Hepatocyte (in vitro differentiated cells): ENCODE measurements around the gene ZSCAN12.

Source experiments
- EZH2phosphoT487 ChIP-seq: fragments of 200-600 bp; sonication (generic); IDR thresholded peaks from one replicate; pipeline ENCODE4 v1.6.1; 2018; ENCODE audit warnings: antibody characterized with exemption, mild to moderate bottlenecking, low read depth, moderate library complexity; ENCODE audit not compliant: unreplicated experiment, severe bottlenecking
- TF ChIP-seq, protein P1 (sequence below): fragments of 200-600 bp; sonication (generic); IDR thresholded peaks from 2 replicates; pipeline ENCODE4 v1.5.1; 2016; ENCODE audit warnings: antibody characterized with exemption, mild to moderate bottlenecking; ENCODE audit not compliant: poor library complexity

DNA sequence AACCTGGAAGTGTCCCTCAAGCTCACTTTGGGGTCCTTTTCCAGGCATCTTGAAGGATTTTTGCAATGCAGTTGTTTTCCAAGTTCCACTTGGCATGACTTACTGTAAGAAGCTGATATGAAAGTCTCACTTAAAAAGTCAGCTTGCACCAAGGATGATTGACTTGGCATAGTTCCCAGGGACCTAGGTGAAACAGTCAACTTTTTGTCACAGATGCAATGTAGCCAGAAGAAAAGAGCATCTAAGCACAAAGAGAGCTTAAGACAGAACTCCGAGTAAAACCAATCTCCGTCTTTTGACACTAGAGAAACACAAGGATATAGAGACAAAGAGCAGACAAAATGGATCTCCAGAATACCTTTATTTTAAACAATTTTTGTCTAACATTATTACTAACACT is 2.6 kb upstream of the ZSCAN12 start:
- TF ChIP-seq, protein P1, sequence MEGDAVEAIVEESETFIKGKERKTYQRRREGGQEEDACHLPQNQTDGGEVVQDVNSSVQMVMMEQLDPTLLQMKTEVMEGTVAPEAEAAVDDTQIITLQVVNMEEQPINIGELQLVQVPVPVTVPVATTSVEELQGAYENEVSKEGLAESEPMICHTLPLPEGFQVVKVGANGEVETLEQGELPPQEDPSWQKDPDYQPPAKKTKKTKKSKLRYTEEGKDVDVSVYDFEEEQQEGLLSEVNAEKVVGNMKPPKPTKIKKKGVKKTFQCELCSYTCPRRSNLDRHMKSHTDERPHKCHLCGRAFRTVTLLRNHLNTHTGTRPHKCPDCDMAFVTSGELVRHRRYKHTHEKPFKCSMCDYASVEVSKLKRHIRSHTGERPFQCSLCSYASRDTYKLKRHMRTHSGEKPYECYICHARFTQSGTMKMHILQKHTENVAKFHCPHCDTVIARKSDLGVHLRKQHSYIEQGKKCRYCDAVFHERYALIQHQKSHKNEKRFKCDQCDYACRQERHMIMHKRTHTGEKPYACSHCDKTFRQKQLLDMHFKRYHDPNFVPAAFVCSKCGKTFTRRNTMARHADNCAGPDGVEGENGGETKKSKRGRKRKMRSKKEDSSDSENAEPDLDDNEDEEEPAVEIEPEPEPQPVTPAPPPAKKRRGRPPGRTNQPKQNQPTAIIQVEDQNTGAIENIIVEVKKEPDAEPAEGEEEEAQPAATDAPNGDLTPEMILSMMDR, result no peak
- TF ChIP-seq EZH2phosphoT487, result no peak
